HL-60/S4 treated with retinoic acid at 250 ng/mL for 4 days and 3 days (cell line): Measurements from ENCODE around the gene ARHGAP42.

Experiments
- in situ Hi-C: fragments of 300-500 bp; cut with MboI; formaldehyde crosslinking; loops from 2 replicates; pipeline ENCODE4 v1.7.0; 2022; ENCODE audit warnings: low sequenced_read_pairs

The ARHGAP42 gene

GRCh38 chr11:100942016-100942415, 254.9 kb downstream of the ARHGAP42 start:
- in situ Hi-C loops, result loop anchor here (25.0 kb wide), 1 partner anchor 355 kb away; no protein-coding TSS in a partner anchor

- in situ Hi-C loops, result loop anchor here (25.0 kb wide), 1 partner anchor 362 kb away; no protein-coding TSS in a partner anchor
Observed at GRCh38 chr11:100948936-100949335, 261.8 kb downstream of the ARHGAP42 start.

- in situ Hi-C loops, result loop anchor here (25.0 kb wide), 1 partner anchor 362 kb away; no protein-coding TSS in a partner anchor
Observed at GRCh38 chr11:100949443-100949842, 262.4 kb downstream of the ARHGAP42 start.

- in situ Hi-C loops, result no loop called here
Observed at GRCh38 chr11:100955318-100955717, 268.2 kb downstream of the ARHGAP42 start.

GRCh38 chr11:100956351-100956750, 269.3 kb downstream of the ARHGAP42 start:
- in situ Hi-C loops, result no loop called here

- in situ Hi-C loops, result no loop called here
Observed at GRCh38 chr11:100957499-100957898, 270.4 kb downstream of the ARHGAP42 start.

- in situ Hi-C loops, result no loop called here
Observed at GRCh38 chr11:100961633-100962032, 274.5 kb downstream of the ARHGAP42 start.

- in situ Hi-C loops, result no loop called here
Observed at GRCh38 chr11:100963375-100963774, 276.3 kb downstream of the ARHGAP42 start.

- in situ Hi-C loops, result no loop called here
Observed at GRCh38 chr11:100964435-100964834, 277.3 kb downstream of the ARHGAP42 start.

- in situ Hi-C loops, result no loop called here
Observed at GRCh38 chr11:100965346-100965745, 278.3 kb downstream of the ARHGAP42 start.

- in situ Hi-C loops, result no loop called here
Observed at GRCh38 chr11:100966366-100966765, 279.3 kb downstream of the ARHGAP42 start.

GRCh38 chr11:100969008-100969407, 281.9 kb downstream of the ARHGAP42 start:
- in situ Hi-C loops, result no loop called here

GRCh38 chr11:100970283-100971164, 283.4 kb downstream of the ARHGAP42 start:
- in situ Hi-C loops, result no loop called here

- in situ Hi-C loops, result no loop called here
Observed at GRCh38 chr11:100972046-100972445, 285.0 kb downstream of the ARHGAP42 start.

GRCh38 chr11:100978442-100978841, 291.4 kb downstream of the ARHGAP42 start:
- in situ Hi-C loops, result no loop called here

GRCh38 chr11:100978939-100979338, 291.9 kb downstream of the ARHGAP42 start:
- in situ Hi-C loops, result no loop called here

- in situ Hi-C loops, result no loop called here
Observed at GRCh38 chr11:100980156-100980555, 293.1 kb downstream of the ARHGAP42 start.

GRCh38 chr11:100981196-100981824, 294.2 kb downstream of the ARHGAP42 start:
- in situ Hi-C loops, result no loop called here

GRCh38 chr11:100984668-100985067, 297.6 kb downstream of the ARHGAP42 start:
- in situ Hi-C loops, result no loop called here

GRCh38 chr11:100990931-100991330, 303.8 kb downstream of the ARHGAP42 start:
- in situ Hi-C loops, result no loop called here

GRCh38 chr11:100991541-100991940, 304.5 kb downstream of the ARHGAP42 start:
- in situ Hi-C loops, result no loop called here

- in situ Hi-C loops, result no loop called here
Observed at GRCh38 chr11:100994966-100995365, 307.9 kb downstream of the ARHGAP42 start.
